Stimulated activated CD8-positive, alpha-beta memory T cell treated with anti-CD3 and anti-CD28 coated beads, Interleukin-4, amount 100 ng/mL, for 4 hours (primary cell): ENCODE measurements around the gene TEX50.
"Not testable (repeated sequence)": the region's sequence is repeated elsewhere in the genome, so short reads cannot be mapped to it uniquely, and the experiment has no call there.

Experiments
- DNase-seq, 2 donors: peaks; one replicate each; pipeline ENCODE4 v3.0.0-alpha.2; 2020; ENCODE audit warnings: low read depth in 2 of 2, low spot score in 1 of 2

Gene TEX50, protein sequence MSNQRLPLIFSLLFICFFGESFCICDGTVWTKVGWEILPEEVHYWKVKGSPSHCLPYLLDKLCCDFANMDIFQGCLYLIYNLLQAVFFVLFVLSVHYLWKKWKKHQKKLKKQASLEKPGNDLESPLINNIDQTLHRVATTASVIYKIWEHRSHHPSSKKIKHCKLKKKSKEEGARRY

DNA sequence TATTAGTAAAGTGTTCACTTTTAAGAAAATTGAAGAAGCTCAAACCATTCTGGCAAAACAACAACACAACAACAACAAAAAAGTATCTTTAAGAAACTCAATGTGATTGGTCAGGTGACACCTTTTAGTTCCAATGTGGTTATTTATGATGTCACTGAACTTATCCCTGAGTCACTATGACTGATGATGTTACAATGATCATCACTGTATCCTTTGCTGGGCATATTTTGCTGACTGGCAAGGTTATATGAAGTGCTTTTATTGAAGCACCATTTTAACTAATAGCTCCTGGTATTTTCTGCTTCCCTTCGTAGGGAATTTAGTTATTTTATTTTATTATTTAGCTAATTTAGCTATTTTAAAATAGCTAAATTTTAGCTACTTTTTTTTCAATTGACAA, at the start of gene TEX50:
Gene TEX50 (plus strand): TSS at position 223 of the 400 bp plus-strand sequence. CDS start 184 bp downstream, outside the sequence.
- no peak for DNase-seq

DNA sequence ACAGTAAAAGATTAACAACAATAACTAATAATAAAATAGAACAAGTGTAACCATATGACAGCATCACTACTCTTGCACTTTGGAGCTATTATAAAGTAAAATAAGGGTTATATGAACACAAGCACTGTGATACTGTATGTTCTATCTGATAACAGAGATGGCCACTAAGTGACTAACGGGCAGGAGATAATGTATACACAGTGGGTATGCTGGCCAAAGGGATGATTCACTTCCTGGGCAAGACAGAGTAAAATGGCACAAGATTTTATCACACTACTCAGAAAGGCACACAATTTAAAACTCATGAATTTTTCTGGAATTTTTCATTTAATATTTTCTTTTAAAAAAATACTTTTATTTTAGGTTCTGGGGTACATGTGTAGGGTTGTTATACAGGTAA, 44.6 kb upstream of the TEX50 start:
- no peak for DNase-seq

DNA sequence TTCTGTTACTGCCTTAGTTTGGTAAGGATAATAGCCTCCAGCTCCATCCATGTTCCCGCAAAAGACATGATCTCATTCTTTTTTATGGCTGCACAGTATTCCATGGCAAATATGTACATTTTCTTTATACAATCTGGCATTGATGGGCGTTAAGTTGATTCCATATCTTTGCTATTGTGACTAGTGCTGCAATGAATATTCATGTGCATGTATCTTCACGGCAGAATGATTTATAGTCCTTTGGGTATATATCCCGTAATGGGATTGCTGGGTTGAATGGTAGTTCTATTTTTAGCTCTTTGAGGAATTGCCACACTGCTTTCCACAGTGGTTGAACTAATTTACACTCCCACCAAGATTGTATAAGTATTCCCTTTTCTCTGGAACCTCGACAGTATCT, 44.0 kb upstream of the TEX50 start:
- not testable (repeated sequence) for DNase-seq

DNA sequence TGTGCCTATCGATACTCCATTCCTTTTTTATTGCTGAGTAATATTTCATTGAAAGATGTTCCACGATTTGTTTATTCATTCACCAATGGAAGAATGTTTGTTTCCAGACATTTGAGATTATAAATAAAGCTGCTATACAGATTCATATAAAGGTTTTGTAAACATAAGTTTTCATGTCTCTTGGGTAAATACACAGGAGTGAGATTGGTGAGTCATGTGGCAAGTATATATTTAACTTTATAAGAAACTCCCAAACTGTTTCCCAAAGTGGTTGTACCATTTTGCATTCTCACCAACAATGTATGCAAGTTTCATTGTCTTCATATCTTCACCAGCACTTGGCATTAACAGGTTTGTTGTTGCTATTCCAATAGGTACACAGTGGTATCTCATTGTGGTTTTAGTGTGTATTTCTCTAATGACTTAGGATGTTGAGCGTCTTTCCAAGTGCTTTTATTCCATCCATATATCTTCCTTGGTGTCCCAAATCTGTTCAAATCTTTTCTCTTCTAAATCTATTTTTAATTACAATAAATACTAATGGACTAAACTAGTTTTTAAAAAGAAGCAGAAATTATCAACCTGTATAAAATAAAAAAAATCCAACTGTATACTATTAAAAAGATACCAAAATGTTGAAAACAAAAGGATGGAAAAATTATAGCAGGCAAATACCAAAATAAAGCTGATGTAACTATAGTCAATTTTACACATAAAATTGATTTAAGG, 38.9 kb upstream of the TEX50 start:
- DNase-seq = no peak

DNA sequence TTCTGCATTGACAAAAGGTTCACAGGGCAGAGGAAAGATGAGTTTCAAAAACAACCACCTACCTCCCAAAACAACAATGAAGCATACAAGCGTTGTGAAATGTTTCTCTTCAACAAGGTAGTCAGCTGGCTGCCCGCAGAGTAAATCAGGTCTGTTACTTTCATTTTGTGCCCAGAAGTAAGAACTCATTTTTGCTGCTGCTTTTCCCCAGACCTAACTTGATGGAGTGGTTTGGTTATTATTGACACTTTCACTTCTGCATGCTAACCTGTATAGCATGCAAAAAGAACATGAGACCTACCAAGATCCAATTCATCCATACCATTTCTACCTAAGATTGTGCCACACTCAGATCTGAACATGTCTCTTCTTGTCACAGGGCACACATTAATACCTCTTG, 33.5 kb upstream of the TEX50 start:
- DNase-seq = no peak

DNA sequence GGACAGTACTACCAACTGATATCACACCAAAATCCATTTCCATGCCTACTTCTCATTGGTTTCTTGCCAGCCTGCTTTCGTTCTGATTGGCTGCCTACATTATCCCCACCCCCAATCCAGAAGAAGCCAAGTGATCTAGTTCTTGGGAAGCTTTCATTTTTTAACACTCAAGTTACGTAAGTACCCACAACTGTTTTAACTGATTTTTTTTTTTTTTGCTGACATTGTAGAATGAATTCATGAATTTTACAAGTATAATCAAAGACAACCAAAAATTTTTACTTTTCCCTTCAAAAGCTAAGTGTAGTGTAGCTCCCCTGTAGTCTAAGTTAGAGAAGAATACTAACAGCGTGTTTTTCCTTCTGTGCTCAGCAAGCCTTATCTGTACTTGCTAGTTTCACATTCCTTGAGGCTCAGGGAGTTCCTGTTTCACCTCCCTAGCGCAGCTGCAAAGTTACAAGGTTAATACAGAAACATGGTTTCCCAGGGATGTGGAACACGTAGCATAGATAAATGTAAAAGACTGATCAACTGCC, 32.0 kb upstream of the TEX50 start, which contains the start of gene SLC9C2:
Gene SLC9C2 (minus strand): TSS at position 17 of the 536 bp plus-strand sequence. CDS start 1,296 bp downstream, outside the sequence.
- no peak for DNase-seq

DNA sequence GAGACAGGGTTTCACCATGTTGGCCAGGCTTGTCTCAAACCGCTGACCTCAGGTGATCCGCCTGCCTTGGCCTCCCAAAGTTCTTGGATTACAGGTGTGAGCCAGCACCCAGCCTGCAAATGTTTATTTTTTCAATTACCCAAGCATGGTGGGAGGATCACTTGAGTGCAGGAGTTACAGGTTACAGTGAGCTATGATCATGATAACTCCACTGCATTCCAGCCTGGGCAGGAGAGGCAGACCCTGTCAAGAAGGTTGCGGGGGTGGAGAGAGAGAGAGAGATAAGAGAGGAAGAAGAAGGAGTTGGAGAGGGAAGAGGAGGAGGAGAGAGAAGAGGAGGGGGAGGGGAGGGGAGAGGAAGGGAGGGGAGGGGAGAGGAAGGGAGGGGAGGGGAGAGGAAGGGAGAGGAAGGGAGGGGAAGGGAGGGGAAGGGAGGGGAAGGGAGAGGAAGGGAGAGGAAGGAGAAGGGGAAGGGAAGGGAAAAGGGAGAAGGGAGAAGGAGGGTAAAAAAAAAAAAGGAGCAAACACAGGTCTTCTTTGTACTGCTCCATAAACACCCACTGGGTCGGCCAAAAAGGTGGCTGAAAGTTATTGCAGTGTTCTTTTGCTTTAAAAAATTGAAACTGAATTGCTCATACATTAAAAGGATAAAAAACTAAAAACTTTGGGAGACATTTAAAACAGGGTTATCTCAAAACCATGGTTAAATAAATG, 26.5 kb upstream of the TEX50 start:
- DNase-seq = no peak

DNA sequence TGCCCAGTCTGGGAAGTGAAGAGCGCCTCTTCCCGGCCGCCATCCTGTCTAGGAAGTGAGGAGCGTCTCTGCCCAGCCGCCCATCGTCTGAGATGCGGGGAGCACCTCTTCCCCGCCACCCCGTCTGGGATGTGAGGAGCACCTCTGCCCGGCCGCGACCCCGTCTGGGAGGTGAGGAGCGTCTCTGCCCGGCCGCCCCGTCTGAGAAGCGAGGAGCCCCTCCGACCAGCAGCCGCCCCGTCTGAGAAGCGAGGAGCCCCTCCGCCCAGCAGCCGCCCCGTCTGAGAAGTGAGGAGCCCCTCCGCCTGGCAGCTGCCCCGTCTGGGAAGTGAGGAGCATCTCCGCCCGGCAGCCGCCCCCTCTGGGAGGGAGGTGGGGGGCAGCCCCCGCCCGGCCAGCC, 22.1 kb upstream of the TEX50 start:
- not testable (repeated sequence) for DNase-seq

DNA sequence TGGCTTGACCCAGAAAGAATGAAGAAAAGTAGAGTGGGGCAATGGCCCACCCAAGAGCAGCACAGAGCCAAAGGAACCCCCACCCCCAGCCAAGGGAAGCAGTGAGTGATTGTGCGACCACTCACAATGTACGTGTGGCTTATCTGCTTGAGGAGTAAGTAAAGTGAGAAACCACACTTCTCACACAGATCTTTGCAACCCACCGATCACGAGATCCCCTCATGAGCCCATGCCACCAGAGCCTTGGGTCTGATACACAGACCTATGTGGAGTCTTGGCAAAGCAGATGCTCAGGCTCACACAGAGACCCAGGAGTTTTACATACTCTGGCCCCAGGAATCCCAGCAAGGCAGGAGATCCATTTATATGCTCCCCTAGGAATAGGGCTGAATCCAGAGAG, 18.3 kb upstream of the TEX50 start:
- no peak for DNase-seq

DNA sequence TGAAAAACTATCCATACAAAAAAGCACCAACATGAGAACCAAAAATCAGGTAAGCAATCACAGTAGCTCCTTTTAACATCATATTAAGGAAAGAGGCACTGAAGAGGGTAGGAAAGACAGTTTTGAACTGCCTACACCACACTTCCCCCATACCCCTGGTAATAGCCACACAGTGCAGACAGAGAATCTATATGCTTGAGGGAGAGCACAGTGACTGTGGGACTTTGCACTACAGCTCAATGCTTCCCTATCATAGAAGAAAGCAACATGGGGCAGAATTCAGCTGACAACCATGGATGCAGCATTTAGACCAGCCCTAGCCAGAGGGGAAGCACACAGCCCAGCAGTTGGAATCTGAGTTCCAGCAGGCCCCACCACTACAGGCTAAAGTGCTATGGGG, 7.9 kb upstream of the TEX50 start:
- DNase-seq = no peak

DNA sequence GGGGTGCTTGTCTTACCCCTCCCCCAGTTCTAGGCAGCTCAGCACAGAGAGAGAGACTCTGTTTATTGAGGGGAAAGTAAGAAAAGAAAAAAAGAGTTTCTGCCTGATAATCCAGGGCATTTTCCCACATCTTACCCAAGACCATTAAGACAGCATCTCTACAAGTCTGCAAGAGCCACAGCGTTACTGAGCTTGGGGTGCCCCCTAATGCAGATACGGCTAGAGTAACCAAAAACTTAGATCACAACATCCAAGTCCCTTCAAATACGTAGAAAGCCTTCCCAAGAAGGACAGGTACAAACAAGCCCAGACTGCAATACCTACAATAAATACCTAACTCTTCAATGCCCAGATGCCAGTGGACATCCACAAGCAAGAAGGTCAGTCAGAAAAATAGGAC, 6.2 kb upstream of the TEX50 start:
- no peak for DNase-seq

DNA sequence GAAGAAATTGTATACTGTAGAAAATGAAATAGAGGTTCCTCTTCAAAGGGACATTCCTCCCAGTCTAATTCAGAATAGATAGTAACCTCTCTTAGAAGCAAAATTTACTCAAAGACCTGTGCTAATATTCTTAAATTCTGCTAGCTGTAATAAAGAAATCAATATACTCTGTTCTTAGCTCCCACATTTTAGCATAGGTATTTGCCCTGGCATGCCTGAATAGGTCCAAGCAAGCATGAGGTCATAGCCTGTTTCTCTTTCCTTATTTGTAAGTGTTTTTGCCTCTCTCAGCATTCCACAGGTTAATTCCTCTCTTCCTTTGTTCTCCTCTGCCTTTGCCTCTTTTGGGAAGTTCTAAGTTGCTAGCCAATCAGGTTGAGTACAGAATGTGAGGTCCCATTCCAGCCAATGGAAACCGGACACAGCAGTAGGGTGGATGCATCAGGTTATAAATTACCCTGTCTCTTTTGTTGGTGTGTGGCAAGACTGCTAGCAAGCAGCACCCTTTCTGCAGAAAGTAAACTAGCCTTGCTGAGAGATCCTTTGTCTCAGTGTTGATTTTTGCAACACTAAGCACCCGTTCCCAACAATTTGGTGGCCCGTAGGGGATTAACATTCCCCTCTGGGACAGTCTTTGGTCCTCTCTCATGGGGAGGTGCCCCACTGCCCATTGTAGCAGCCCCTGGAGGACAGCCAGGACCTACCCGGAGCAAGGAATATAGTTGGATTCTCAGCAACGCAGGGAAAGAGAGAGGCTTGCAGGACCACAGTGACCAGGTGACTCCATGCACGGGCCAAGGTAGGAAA, 2.3 kb downstream of the TEX50 start:
- not testable (repeated sequence) for DNase-seq

DNA sequence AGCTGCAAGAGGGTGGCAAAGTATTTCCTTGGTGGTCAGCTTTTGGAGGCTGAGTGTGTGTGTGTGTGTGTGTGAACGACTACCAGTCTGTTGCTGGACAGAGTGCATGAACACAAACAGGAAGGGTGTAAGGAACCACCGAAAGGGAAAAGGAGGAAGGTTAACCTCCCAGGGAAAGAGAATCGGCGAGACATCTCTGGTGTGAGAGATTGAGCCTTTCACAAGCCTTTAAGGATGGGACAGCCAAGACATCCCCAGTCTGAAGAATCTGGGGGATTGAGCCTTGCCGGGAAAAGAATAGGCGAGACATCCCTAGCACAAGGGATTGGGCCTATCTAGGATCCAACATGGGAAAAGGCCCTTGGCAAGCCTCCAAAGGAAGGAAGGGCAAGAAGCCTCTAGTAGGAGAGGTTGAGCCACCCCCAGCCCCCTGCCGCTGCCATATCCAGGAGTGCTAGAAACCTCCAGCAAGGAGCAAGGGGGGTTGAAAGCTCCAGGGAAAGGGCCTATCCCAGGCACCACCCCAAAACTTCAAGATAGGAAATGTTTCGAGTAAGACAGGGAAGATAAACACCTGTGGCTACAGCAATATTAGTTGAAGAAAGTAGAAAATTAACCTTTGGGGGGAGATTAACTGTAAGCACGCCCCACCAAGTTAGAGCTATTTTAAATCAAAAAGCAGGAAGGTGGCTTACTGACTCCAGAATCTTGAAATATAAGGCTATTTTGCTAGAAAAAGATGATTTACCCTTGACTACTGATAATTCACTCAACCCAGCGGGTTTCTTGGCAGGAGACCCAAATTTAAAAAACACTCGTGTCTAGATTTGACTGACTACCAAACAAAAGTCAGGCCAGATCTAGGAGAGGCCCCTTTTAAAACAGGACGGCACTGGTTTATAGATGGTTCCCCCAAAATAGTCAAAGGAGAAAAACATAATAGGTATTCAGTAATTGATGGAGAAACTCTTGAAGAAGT, 3.2 kb downstream of the TEX50 start:
- no peak for DNase-seq

DNA sequence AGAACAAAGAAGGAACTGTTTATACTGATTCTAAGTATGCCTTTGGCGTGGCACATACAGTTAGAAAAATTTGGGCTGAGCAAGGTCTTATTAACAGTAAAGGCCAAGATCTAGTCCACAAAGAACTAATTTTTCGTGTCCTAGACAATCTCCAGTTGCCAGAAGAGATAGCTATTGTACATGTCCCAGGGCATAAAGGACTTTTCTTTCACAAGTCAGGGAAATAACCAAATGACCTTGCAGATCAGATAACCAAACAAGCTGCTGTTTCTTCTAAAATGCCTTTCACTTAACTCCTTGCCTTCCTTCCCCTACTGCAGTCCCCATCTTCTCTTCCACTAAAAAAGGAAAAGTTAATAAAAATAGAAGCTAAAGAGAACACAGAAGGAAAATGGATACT, 4.0 kb downstream of the TEX50 start:
- no peak for DNase-seq

DNA sequence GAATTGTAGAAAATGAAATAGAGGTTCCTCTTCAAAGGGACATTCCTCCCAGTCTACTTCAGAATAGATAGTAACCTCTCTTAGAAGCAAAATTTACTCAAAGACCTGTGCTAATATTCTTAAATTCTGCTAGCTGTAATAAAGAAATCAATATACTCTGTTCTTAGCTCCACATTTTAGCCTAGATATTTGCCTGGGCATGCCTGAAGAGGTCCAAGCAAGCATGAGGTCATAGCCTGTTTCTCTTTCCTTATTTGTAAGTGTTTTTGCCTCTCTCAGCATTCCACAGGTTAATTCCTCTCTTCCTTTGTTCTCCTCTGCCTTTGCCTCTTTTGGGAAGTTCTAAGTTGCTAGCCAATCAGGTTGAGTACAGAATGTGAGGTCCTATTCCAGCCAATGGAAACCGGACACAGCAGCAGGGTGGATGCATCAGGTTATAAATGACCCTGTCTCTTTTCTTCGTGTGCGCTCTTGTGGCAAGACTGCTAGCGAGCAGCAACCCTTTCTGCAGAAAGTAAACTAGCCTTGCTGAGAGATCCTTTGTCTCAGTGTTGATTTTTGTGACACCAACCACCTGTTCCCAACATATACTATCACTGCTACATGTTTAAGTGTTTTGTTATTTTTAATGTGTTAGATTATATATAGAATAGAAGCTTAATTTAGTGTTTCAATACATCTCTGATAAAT, 7.5 kb downstream of the TEX50 start:
- not testable (repeated sequence) for DNase-seq

DNA sequence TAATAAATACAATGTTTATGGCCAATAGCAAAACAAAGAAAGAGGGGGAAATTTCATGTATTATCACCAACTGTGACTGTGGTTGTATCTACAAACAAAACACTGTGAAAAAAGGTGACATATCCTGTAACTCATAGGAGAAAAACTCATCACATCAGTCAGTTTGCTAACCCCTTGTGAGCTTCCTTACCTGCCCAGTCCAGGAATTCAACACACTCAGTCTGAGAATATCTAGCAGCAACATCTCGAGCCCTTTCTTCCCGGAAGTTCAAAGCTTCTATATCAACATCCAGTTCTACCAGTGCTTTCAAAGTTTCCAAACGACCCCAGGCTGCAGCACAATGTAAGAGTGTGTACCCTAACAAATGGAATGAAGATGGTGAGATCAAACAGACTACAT, 11.5 kb downstream of the TEX50 start:
- no peak for DNase-seq

DNA sequence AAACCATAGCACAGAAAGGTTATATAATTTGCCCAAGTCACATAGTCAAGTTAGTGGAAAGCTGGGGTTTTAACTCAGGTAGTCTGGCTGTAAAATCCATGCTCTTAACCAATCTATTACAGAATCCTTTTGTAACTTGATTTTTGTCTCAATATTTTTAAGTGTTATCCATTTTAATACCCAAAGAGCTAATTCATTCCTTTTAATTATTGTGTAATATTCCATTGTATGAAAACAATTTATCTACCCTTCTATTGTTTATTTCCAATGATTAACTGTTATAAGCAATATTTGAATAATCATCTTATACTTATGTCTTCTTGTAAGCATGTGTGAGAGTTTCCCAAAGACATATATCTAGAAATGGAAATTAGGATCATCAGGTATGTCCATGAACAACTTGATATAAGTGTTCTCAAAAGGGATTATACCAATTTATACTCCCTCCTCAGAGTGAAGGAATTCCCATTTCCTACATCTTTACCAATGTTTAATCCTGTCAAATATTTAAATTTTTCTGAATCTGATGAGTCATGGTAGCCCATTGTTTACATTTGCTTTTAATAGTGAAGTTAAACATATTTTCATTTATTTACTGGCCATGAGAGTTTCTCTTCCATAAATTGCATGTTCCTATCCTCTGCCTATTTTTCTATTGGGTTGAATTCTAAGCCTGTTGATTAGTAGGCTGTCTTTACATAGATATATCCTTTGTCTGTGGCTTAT, 13.9 kb downstream of the TEX50 start:
- DNase-seq = no peak

DNA sequence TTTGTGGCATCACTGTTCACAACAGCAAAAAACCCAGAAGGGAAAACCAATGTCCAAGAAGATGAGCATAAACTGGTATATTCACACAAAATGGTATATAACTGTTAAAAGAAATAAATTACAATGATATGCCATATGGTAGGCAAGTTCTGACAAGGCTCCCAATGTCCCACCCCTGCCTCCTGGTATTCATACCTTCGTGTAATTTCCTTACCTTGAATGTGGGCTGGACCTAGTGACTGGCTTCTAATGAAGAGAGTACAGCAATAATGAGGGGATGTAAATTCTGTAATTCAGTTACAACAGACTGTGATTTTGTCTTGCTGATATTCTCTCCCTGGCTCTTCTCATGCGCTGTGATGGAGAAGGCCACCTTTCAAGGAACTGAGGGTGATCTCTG, 25.2 kb downstream of the TEX50 start:
- no peak for DNase-seq

DNA sequence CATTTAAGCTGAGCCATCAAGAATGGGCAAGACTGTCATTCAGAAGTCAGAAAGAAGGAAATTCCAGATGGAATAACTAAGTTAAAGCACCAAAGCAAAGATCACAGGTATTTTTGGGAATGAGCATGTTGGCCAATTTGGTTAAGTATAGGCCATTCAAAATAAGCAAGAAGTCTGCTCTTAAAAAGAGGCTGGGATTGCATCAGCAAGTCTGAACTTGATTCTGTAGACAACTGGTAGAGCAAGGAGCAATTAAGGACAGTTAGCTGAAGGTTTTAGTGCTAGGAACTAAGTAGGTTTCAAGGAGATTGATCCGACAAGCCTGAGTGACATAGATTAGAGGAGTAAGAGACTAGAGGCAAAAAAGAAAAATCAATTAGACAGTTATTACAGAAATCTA, 26.1 kb downstream of the TEX50 start:
- no peak for DNase-seq
